HFFc6 (cell line): ENCODE results near the gene CALML3. TPM values are rescaled to one million over a fixed set of nuclear protein-coding genes. Genes with fewer than 3 reads are reported as not detected.
A peak's percentile ranks its signal among the peaks of the same experiment; 100 is the strongest.

Experiments used
- DNase-seq: peaks from one replicate; pipeline ENCODE4 v3.0.0-alpha.2; 2018
- H3K27ac Mint-ChIP-seq: 2 replicates; pipeline ENCODE4 v1.8.0; 2020; ENCODE audit warnings: mild to moderate bottlenecking, mixed read lengths
- H3K27me3 Mint-ChIP-seq: 2 replicates; pipeline ENCODE4 v1.8.0; 2021; ENCODE audit warnings: mild to moderate bottlenecking, moderate library complexity, mixed read lengths; ENCODE audit not compliant: insufficient read depth
- H3K36me3 Mint-ChIP-seq: 2 replicates; pipeline ENCODE4 v1.8.0; 2021; ENCODE audit warnings: low read depth, mixed read lengths
- H3K4me1 Mint-ChIP-seq: 2 replicates; pipeline ENCODE4 v1.8.0; 2020; ENCODE audit warnings: low read depth, mixed read lengths
- H3K4me3 Mint-ChIP-seq: 2 replicates; pipeline ENCODE4 v1.8.0; 2020; ENCODE audit warnings: mild to moderate bottlenecking, moderate library complexity, mixed read lengths
- H3K9me3 Mint-ChIP-seq: 2 replicates; pipeline ENCODE4 v1.8.0; 2020; ENCODE audit warnings: mild to moderate bottlenecking, mixed read lengths
- CTCF ChIP-seq: fragments of 200-600 bp; sonication (generic); IDR thresholded peaks from 2 replicates; pipeline ENCODE4 v1.5.0; 2021; ENCODE audit warnings: antibody characterized with exemption, mild to moderate bottlenecking
- total RNA-seq, 6 experiments: library from RNA; stranded (reverse); fragmentation: NEBNext Ultra II Directional; extraction: Animal tissue kit (Norgen Biotek cat#: 25700); gene quantifications; 2 replicates in 1 of 6; 3 replicates in 5 of 6; pipeline ENCODE4 v1.2.3, GENCODE V29; 2021

Gene CALML3
- total RNA-seq, 6 experiments from 2014 or later, result not detected

- Mint-ChIP-seq H3K9me3 (no peaks in the 10 kb centered on the region), H3K27ac (peak overlapping the region; percentile 84), H3K27me3 (no peaks in the 10 kb centered on the region; the same call in 1 of the 2 replicates), H3K36me3 (no peaks in the 10 kb centered on the region), H3K4me1 (peaks cover 45% of the 10 kb centered on the region), H3K4me3 (peak overlapping the region; percentile 58; the same call in 1 of the 2 replicates)
- no peak for TF ChIP-seq CTCF
- DNase-seq, result no peak
Measured at GRCh38 chr10:5575144-5575481, 50.4 kb downstream of the CALML3 start.

- Mint-ChIP-seq H3K27me3 (no peaks in the 10 kb centered on the region; the same call in 1 of the 2 replicates), H3K4me1 (peaks cover 45% of the 10 kb centered on the region), H3K36me3 (no peaks in the 10 kb centered on the region), H3K4me3 (peak overlapping the region; percentile 58; the same call in 1 of the 2 replicates), H3K9me3 (no peaks in the 10 kb centered on the region), H3K27ac (peak overlapping the region; percentile 84)
- DNase-seq, result peak; percentile 72
- TF ChIP-seq CTCF, result no peak
Measured at GRCh38 chr10:5575482-5576153, 50.9 kb downstream of the CALML3 start.

GRCh38 chr10:5576154-5576748 lies 51.5 kb downstream of the CALML3 start:
- Mint-ChIP-seq H3K36me3 (peaks cover 4% of the 10 kb centered on the region), H3K4me1 (peaks cover 45% of the 10 kb centered on the region), H3K4me3 (no peak overlapping the region), H3K27me3 (no peaks in the 10 kb centered on the region; the same call in 1 of the 2 replicates), H3K9me3 (peaks cover 4% of the 10 kb centered on the region; the same call in 1 of the 2 replicates), H3K27ac (peak overlapping the region; percentile 79)
- TF ChIP-seq CTCF, result no peak
- DNase-seq, result no peak

Other genes starting within 250 kb of the CALML3 start
- gene UCN3, start 160.0 kb upstream of the CALML3 start, total RNA-seq, result not detected
- not detected for gene TUBAL3, start 120.1 kb upstream of the CALML3 start, total RNA-seq
- gene NET1, start 112.4 kb upstream of the CALML3 start, total RNA-seq, result 10 to 100 TPM; 65.1 to 92.9 (median 86.6) TPM
- not detected for gene CALML5, start 25.4 kb upstream of the CALML3 start, total RNA-seq
- gene ASB13, start 141.6 kb downstream of the CALML3 start, total RNA-seq, result 10 to 100 TPM in 1 of 6 experiments, 1 to 10 TPM in 5; 7.8 to 10.1 (median 9.1) TPM
- 10 to 100 TPM; 59.9 to 72.2 (median 62.1) TPM for gene TASOR2, start 159.9 kb downstream of the CALML3 start, total RNA-seq